Transverse colon (tissue), 4 donors: ENCODE data around the gene PRKCH. TPM values are rescaled to one million over a fixed set of nuclear protein-coding genes. Genes with fewer than 3 reads are reported as not detected.

Experiments used
- DNase-seq: peaks from one replicate; pipeline ENCODE4 v3.0.0-alpha.2; 2019
- H3K27ac ChIP-seq, 4 donors: fragments of 200-600 bp; sonication (generic); 2 replicates each; pipeline ENCODE4 v1.5.1; 2016 to 2018; ENCODE audit warnings: inconsistent platforms in 4 of 4
- H3K27me3 ChIP-seq: fragments of 200-600 bp; sonication (generic); 2 replicates; pipeline ENCODE4 v1.5.1; 2017; ENCODE audit warnings: inconsistent platforms
- H3K36me3 ChIP-seq, 4 donors: fragments of 200-600 bp; sonication (generic); 2 replicates each; pipeline ENCODE4 v1.5.1; 2017 to 2019; ENCODE audit warnings: inconsistent platforms in 4 of 4
- H3K4me1 ChIP-seq, 4 donors: fragments of 200-600 bp; sonication (generic); 2 replicates each; pipeline ENCODE4 v1.5.1; 2017 to 2020; ENCODE audit warnings: inconsistent platforms in 4 of 4
- H3K4me3 ChIP-seq, 4 donors: fragments of 200-600 bp; sonication (generic); 1 replicate in 1 of 4; 2 replicates in 3 of 4; pipeline versions ENCODE4 v1.5.1 to v1.6.1; 2017 to 2019; ENCODE audit warnings: inconsistent platforms in 4 of 4
- H3K9me3 ChIP-seq, 2 donors: fragments of 200-600 bp; sonication (generic); 2 replicates each; pipeline ENCODE4 v1.5.1; 2017 to 2019; ENCODE audit warnings: inconsistent platforms in 2 of 2
- EP300 ChIP-seq: sonication (generic); formaldehyde crosslinking; IDR thresholded peaks from one replicate; pipeline ENCODE4 v1.6.1; 2017; ENCODE audit warnings: antibody characterized with exemption, low read depth
- POLR2A ChIP-seq: fragments of 450-650 bp; IDR thresholded peaks from one replicate; pipeline ENCODE4 v1.6.1; 2016; ENCODE audit warnings: antibody characterized with exemption, mild to moderate bottlenecking, moderate library complexity
- POLR2AphosphoS5 ChIP-seq, 3 donors: sonication (generic); formaldehyde crosslinking; IDR thresholded peaks; one replicate each; pipeline ENCODE4 v1.6.1; 2016; ENCODE audit warnings: antibody characterized with exemption in 3 of 3
- WGBS, 2 donors: methylation state at CpG; one replicate each; pipeline ENCODE4 v1.1.5; 2018; ENCODE audit warnings: low coverage in 1 of 2; 5-methylcytosine and 5-hydroxymethylcytosine counted together
- in situ Hi-C, 4 donors: fragments of 200-750 bp; cut with MboI; loops; one replicate each; pipeline versions ENCODE4 v1.15.0 to v1.15.1; 2017; ENCODE audit warnings: low sequenced_read_pairs in 3 of 4, low pct_ligation_motif_present in 1 of 4, low pct_unique_long_range_greater_than_20kb in 1 of 4
- intact Hi-C: fragments of 100-400 bp; cut with DNase I; formaldehyde crosslinking; loops from one replicate; pipeline ENCODE4 v1.15.1; 2023; ENCODE audit warnings: low total_unique reads
- total RNA-seq, 4 donors: library from RNA; depleted of rRNA; stranded (reverse); fragments of >200 nt; gene quantifications; one replicate each; pipeline ENCODE4 v1.1.0, GENCODE V29; 2016
- TF ChIP-seq, protein P1 (sequence below), 5 experiments: fragments of 200-600 bp in 3 of 5; fragments of 450-650 bp in 2 of 5; sonication (generic) in 3 of 5; IDR thresholded peaks; 1 replicate in 2 of 5; 2 replicates in 3 of 5; pipeline ENCODE4 v1.5.1; 2016 to 2017; ENCODE audit warnings: antibody characterized with exemption in 5 of 5, inconsistent platforms in 3 of 5, mild to moderate bottlenecking in 2 of 5, moderate library complexity in 1 of 5

The PRKCH gene
- total RNA-seq, 4 donors from 2014 or later, result 12.4 to 38.9 (median 27.0) TPM

DNA sequence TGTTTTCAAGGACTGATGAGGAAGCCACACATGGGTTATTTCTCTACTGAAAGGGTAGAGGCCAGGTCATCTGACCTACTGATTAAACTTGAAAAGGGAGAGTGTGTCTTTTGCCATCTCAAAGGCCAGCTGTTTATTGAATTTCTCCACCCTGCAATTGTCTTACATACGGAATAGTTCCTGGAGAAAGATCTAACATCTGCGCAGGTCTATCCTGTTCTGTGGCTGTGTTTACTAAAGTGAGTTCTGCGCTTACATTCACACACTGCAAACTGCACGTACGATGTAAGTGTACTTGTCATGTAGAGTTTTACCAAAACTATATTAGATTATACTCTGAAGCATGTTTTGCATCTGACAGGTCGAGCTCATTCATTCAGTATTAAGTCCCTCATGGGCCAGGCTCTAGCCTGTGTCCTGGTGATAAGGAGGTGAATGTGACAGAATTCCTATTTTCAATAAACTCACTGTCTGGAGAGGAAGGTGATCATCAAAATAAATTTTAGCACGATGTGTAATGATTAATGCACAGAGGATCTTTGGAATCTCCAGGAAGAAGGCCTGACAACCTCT is 96.6 kb downstream of the PRKCH start:
- Histone ChIP-seq H3K4me1 (peaks cover 0 to 8% (median 0%) of the 10 kb centered on the region in 4 donors), H3K27me3 (no peaks in the 10 kb centered on the region), H3K27ac (no peak overlapping the region), H3K9me3 (no peaks in the 10 kb centered on the region), H3K36me3 (no peaks in the 10 kb centered on the region), H3K4me3 (no peak overlapping the region)
- 63 to 68% methylated on average over 3 to 7 of the region's 7 CpGs for WGBS, 2 donors
- no peak for DNase-seq
- TF ChIP-seq, protein P1, sequence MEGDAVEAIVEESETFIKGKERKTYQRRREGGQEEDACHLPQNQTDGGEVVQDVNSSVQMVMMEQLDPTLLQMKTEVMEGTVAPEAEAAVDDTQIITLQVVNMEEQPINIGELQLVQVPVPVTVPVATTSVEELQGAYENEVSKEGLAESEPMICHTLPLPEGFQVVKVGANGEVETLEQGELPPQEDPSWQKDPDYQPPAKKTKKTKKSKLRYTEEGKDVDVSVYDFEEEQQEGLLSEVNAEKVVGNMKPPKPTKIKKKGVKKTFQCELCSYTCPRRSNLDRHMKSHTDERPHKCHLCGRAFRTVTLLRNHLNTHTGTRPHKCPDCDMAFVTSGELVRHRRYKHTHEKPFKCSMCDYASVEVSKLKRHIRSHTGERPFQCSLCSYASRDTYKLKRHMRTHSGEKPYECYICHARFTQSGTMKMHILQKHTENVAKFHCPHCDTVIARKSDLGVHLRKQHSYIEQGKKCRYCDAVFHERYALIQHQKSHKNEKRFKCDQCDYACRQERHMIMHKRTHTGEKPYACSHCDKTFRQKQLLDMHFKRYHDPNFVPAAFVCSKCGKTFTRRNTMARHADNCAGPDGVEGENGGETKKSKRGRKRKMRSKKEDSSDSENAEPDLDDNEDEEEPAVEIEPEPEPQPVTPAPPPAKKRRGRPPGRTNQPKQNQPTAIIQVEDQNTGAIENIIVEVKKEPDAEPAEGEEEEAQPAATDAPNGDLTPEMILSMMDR (IDR thresholded peaks at IDR 0.05), result no peak
- TF ChIP-seq EP300, result no peak
- TF ChIP-seq POLR2AphosphoS5 (IDR thresholded peaks at IDR 0.05), result no peak
- intact Hi-C loops (no loop called here), in situ Hi-C loops (no loop called here)

DNA sequence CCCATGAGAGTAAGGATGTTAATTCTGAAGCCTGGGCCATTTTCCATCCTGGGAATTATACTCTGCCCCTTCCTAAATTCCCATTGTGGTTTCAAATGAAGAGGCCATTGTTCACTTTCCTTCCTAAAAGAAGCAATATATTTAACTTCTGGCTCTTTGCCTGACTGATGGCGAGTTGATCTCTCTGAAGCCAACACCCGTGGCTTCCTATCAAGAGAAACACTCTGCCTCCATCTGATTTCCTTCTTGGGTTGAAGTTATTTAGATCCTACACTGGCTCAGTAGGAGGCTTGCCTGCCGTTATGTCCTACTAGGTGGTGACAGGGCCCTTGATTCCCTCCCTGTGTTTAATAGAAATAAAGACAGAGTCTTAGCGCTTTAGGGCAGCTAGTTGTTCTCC is 97.4 kb downstream of the PRKCH start:
- Histone ChIP-seq H3K27me3 (no peaks in the 10 kb centered on the region), H3K9me3 (no peaks in the 10 kb centered on the region), H3K27ac (no peak overlapping the region), H3K36me3 (no peaks in the 10 kb centered on the region), H3K4me1 (peaks cover 0 to 8% (median 0%) of the 10 kb centered on the region in 4 donors), H3K4me3 (no peak overlapping the region)
- TF ChIP-seq EP300 (no peak), POLR2AphosphoS5 (IDR thresholded peaks at IDR 0.05) (no peak), POLR2A (no peak)
- TF ChIP-seq, protein P1 (IDR thresholded peaks at IDR 0.05), result no peak
- WGBS, 2 donors, result 58 to 86% methylated on average over 1 to 4 of the region's 4 CpGs
- in situ Hi-C loops (no loop called here), intact Hi-C loops (no loop called here)
- DNase-seq, result no peak

DNA sequence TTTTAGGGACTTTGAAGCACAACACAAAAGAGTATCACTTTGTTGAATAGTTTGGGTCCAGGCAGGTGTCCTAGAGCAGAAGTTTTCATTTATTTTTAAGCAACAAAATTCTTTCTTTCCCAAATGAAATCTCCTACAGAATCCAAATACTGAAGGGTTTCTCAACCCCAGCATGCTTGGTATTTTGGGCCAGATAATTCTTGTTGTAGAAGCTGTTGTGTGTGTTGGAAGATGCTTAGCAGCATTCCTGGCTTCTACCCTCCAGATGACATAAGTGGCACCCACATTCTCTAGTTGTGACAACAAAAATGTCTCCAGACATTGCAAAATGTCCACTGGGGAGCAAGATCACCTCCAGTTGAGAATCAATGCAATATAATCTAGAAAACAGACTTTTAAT is 97.8 kb downstream of the PRKCH start:
- no peak for DNase-seq
- H3K36me3 ChIP-seq, result no peaks in the 10 kb centered on the region
- intact Hi-C loops, result no loop called here
- no peaks in the 10 kb centered on the region for H3K9me3 ChIP-seq
- in situ Hi-C loops, result no loop called here
- H3K27ac ChIP-seq, result no peak overlapping the region
- no peaks in the 10 kb centered on the region for H3K27me3 ChIP-seq
- H3K4me3 ChIP-seq, result no peak overlapping the region
- TF ChIP-seq POLR2A (no peak), EP300 (no peak), POLR2AphosphoS5 (IDR thresholded peaks at IDR 0.05) (no peak)
- TF ChIP-seq, protein P1 (IDR thresholded peaks at IDR 0.05), result no peak
- H3K4me1 ChIP-seq, result peaks cover 0 to 8% (median 0%) of the 10 kb centered on the region in 4 donors

DNA sequence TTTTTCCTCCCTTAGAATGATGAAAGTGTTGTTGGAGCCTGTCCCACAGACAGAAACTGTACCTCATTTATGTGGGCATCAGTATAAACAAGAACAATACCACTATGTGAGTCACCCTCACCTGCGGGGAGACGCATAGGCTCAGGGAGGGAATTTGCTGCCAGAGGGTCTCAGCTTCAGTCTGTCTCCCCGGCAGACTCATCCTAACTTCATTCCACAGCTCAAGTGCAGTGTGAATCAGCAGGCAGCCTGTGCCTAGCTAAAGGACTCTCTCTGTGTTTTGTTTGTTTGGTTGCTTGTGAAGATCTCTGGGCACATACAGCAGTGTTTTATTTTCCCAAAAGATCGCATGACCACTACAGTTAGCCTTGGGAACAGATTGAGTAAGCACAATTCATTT is 98.9 kb downstream of the PRKCH start:
- Histone ChIP-seq H3K4me3 (no peak overlapping the region), H3K27me3 (no peaks in the 10 kb centered on the region), H3K9me3 (no peaks in the 10 kb centered on the region), H3K27ac (no peak overlapping the region), H3K4me1 (peaks cover 0 to 8% (median 0%) of the 10 kb centered on the region in 4 donors), H3K36me3 (no peaks in the 10 kb centered on the region)
- TF ChIP-seq, protein P1 (IDR thresholded peaks at IDR 0.05), result no peak
- no peak for TF ChIP-seq POLR2A
- no peak for TF ChIP-seq EP300
- no peak for TF ChIP-seq POLR2AphosphoS5 (IDR thresholded peaks at IDR 0.05)
- no peak for DNase-seq
- WGBS, 2 donors, result 67 to 82% methylated on average over 1 to 4 of the region's 4 CpGs
- in situ Hi-C loops, result no loop called here
- intact Hi-C loops, result no loop called here
